ENCODE measurements around the gene ZNF230.
A peak's percentile ranks its signal among the peaks of the same experiment; 100 is the strongest.

Gene ZNF230

DNA sequence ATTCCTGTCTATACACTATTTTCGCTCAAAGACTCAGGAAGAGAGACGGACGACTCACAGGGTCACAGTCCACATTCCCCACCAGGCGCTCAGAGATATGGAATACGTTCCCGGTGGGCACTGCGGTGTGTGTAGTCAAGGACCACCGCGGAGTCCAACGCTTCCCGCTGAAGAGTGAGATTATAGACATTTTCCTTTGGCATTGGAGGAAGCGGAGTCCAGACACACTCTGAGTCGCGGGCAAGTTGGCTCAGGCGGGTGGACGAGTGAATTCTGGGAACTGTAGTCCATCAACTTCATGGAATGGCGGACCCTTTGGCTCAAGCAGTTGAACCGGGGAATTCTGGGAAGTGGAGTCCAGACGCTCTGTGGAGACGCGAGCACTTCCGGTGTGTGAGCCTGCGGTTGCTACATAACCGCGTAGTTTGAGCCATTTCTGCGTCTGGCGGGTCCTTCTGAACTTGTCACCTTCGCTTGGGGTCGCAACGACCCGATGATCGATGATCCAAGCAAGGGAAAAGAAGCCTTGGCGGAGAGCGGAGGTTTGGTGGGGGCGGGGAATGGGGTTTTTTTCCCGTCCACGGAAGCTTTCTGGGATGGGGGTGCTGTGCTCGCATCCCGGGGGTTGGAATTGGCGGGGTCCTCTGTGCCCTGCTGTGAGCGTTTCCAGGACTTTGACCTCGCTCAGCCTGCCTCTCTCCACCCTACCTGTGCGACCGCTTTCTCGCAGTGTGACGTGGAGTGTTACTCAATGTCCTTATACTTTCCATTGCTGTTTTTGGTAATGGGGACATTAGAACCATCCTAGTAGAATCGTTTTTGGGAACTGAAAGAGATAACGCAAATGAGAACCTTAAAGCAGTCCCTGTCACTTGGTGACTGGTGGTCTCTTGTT, at the start of gene ZNF230:
Gene ZNF230 (plus strand): TSS at position 392 of the 895 bp plus-strand sequence. CDS start 4,122 bp downstream, outside the sequence.
- H3K9me3 ChIP-seq = peaks cover 0 to 25% (median 22%) of the 10 kb centered on the region in 3 donors
- H3K27me3 ChIP-seq = no peaks in the 10 kb centered on the region
- peaks cover 0 to 16% (median 9%) of the 10 kb centered on the region in 4 donors for H3K4me1 ChIP-seq
- peaks cover 15 to 25% (median 17%) of the 10 kb centered on the region in 3 donors for H3K36me3 ChIP-seq
- H3K4me3 ChIP-seq = peak within 1 kb of the TSS; percentile 67 to 82
- TF ChIP-seq, protein P1, sequence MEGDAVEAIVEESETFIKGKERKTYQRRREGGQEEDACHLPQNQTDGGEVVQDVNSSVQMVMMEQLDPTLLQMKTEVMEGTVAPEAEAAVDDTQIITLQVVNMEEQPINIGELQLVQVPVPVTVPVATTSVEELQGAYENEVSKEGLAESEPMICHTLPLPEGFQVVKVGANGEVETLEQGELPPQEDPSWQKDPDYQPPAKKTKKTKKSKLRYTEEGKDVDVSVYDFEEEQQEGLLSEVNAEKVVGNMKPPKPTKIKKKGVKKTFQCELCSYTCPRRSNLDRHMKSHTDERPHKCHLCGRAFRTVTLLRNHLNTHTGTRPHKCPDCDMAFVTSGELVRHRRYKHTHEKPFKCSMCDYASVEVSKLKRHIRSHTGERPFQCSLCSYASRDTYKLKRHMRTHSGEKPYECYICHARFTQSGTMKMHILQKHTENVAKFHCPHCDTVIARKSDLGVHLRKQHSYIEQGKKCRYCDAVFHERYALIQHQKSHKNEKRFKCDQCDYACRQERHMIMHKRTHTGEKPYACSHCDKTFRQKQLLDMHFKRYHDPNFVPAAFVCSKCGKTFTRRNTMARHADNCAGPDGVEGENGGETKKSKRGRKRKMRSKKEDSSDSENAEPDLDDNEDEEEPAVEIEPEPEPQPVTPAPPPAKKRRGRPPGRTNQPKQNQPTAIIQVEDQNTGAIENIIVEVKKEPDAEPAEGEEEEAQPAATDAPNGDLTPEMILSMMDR (IDR thresholded peaks at IDR 0.05) = no peak
- peak; percentile 94 to 95 for DNase-seq
- peak within 1 kb of the TSS; percentile 76 to 84 for H3K27ac ChIP-seq
- intact Hi-C loops (cut with DNase I; ENCODE audit: low total_unique reads) = loop anchor here (10.0 kb wide), 2 partner anchors 52 to 92 kb away; partner anchors contain the start of genes ZNF223 and ZNF224

DNA sequence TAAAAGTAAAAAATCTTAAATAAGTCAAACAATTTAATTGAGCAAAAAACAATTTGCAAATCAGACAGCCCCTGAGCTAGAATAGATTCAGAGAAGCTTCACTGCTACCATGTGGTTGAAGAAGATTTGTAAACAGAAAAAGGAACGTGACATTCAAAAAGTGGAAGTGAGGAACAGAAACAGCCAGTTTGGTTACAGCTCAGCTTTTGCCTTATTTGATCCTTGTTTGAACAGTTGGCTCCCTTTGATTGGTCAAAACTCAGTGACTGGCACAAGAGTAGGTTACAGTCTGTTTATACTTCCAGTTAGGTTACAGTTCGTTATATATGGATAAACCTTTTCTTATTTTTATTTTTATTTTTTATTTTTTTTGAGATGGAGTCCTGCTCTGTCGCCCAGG, 45.9 kb upstream of the ZNF230 start:
- peaks cover 33 to 75% (median 73%) of the 10 kb centered on the region in 3 donors for H3K36me3 ChIP-seq
- H3K4me3 ChIP-seq = no peak overlapping the region
- no peak for DNase-seq
- peaks cover 0 to 2% (median 0%) of the 10 kb centered on the region in 4 donors for H3K4me1 ChIP-seq
- no peaks in the 10 kb centered on the region for H3K27me3 ChIP-seq
- no peak overlapping the region for H3K27ac ChIP-seq
- intact Hi-C loops (cut with DNase I; ENCODE audit: low total_unique reads) = no loop called here
- H3K9me3 ChIP-seq = peaks cover 16 to 74% (median 68%) of the 10 kb centered on the region in 3 donors
- TF ChIP-seq, protein P1 (IDR thresholded peaks at IDR 0.05) = no peak

DNA sequence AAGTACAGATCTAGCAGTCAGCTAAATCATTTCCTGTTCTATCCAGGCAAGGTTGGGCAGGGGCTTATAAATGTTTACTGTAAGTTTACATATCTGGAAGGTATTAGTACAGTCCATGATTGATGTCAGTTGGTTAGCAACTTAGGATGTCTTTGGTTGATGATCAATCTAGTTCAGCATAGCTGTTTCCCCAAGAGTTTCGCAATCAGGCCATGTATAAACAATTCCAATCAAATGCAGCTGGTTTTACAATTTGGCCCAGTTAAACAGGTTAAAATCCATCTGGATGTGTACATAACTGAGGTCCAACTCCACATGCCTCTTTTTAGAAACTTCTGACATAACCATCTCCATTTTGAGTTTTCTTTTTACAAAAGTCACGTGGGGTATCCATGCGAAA, 44.9 kb upstream of the ZNF230 start:
- Histone ChIP-seq H3K27ac (no peak overlapping the region), H3K4me3 (no peak overlapping the region), H3K36me3 (peaks cover 43 to 86% (median 83%) of the 10 kb centered on the region in 3 donors), H3K9me3 (peaks cover 17 to 85% (median 76%) of the 10 kb centered on the region in 3 donors), H3K4me1 (no peaks in the 10 kb centered on the region), H3K27me3 (no peaks in the 10 kb centered on the region)
- TF ChIP-seq, protein P1 (IDR thresholded peaks at IDR 0.05) = no peak
- intact Hi-C loops (cut with DNase I; ENCODE audit: low total_unique reads) = no loop called here
- no peak for DNase-seq

DNA sequence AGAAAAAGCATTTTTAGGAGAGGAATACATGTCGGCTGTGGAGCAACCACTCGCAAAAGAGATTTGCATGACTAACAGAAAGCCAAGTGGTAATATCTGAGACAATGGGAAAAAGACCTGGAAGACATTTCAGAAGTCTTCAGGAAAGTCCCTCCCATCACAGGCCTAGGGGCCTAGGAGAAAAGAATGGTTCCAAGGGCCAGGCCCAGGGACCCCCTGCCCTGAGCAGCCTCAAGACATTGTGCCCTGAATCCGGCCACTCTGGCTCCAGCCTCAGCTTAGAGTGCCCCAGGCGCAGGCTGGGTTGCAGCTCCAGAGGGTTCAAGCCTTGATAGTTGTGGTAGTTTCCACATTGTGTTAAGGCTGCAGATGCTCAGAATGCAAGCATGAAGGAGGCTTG, 42.3 kb upstream of the ZNF230 start:
- H3K27ac ChIP-seq = no peak overlapping the region
- no peak overlapping the region for H3K4me3 ChIP-seq
- peaks cover 57 to 87% (median 87%) of the 10 kb centered on the region in 3 donors for H3K36me3 ChIP-seq
- DNase-seq = no peak
- H3K27me3 ChIP-seq = no peaks in the 10 kb centered on the region
- H3K9me3 ChIP-seq = peaks cover 17 to 97% (median 88%) of the 10 kb centered on the region in 3 donors
- TF ChIP-seq, protein P1 (IDR thresholded peaks at IDR 0.05) = no peak
- no peaks in the 10 kb centered on the region for H3K4me1 ChIP-seq
- intact Hi-C loops (cut with DNase I; ENCODE audit: low total_unique reads) = no loop called here

DNA sequence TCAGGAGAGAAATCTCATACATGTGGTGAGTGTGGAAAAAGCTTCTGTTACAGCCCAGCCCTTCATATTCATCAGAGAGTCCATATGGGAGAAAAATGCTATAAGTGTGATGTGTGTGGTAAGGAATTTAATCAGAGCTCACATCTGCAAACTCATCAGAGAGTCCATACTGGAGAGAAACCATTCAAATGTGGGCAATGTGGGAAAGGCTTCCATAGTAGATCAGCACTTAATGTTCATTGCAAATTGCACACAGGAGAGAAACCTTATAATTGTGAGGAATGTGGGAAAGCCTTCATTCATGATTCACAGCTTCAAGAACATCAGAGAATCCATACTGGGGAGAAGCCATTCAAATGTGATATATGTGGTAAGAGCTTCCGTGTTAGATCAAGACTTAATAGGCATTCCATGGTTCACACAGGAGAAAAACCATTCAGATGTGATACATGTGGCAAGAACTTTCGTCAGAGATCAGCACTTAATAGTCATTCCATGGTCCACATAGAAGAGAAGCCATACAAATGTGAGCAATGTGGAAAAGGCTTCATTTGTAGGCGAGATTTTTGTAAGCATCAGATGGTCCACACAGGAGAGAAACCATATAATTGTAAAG, 36.6 kb upstream of the ZNF230 start:
- TF ChIP-seq, protein P1 (IDR thresholded peaks at IDR 0.05) = no peak
- Histone ChIP-seq H3K27me3 (no peaks in the 10 kb centered on the region), H3K27ac (no peak overlapping the region), H3K36me3 (peaks cover 84 to 100% (median 100%) of the 10 kb centered on the region in 3 donors), H3K4me3 (no peak overlapping the region), H3K9me3 (peaks cover 33 to 98% (median 96%) of the 10 kb centered on the region in 3 donors), H3K4me1 (no peaks in the 10 kb centered on the region)
- no peak for DNase-seq
- intact Hi-C loops (cut with DNase I; ENCODE audit: low total_unique reads) = no loop called here

Measured in tibial artery (tissue), 4 donors.